Activated naive CD8-positive, alpha-beta T cell (primary cell): ENCODE measurements around the gene GALNT9.
A peak's percentile ranks its signal among the peaks of the same experiment; 100 is the strongest.
"Not testable (repeated sequence)": the region's sequence is repeated elsewhere in the genome, so short reads cannot be mapped to it uniquely, and the experiment has no call there.

Experiments
- H3K27ac Mint-ChIP-seq: one replicate; pipeline ENCODE4 v1.8.0; 2021; ENCODE audit warnings: mixed read lengths
- H3K27me3 Mint-ChIP-seq: one replicate; pipeline ENCODE4 v1.8.0; 2021; ENCODE audit warnings: mixed read lengths
- H3K36me3 Mint-ChIP-seq: one replicate; pipeline ENCODE4 v1.8.0; 2021; ENCODE audit warnings: mixed read lengths
- H3K4me1 Mint-ChIP-seq: one replicate; pipeline ENCODE4 v1.8.0; 2021; ENCODE audit warnings: low read depth, mixed read lengths
- H3K4me3 Mint-ChIP-seq: one replicate; pipeline ENCODE4 v1.8.0; 2021; ENCODE audit warnings: mild to moderate bottlenecking, mixed read lengths
- H3K9me3 Mint-ChIP-seq: one replicate; pipeline ENCODE4 v1.8.0; 2021; ENCODE audit warnings: low read depth, mixed read lengths

The GALNT9 gene

GRCh38 chr12:132329036-132329719 is at the start of gene GALNT9:
TSS of gene GALNT9 (minus strand) at chr12:132329589. CDS start at chr12:132329203, 386 bp downstream.
- Mint-ChIP-seq H3K4me1 (peaks cover 24% of the 10 kb centered on the region), H3K36me3 (no peaks in the 10 kb centered on the region), H3K9me3 (no peaks in the 10 kb centered on the region), H3K27ac (no peak within 1 kb of the TSS), H3K27me3 (peaks cover 14% of the 10 kb centered on the region), H3K4me3 (peak within 1 kb of the TSS; percentile 55)

DNA sequence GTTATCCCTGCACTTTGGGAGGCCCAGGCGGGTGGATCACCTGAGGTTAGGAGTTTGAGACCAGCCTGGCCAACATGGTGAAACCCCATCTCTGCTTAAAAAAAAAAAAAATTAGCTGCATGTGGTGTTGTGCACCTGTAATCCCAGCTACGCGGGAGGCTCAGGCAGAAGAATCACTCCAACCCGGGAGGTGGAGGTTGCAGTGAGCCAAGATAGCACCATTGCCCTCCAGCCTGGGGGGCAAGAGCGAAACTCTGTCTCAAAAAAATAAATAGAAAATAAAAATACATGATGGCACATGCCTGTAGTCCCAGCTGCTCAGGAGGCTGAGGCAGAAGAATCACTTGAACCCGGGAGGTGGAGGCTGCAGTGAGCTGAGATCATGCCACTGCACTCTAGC is 49.7 kb upstream of the GALNT9 start:
- H3K27me3 Mint-ChIP-seq: peaks cover 23% of the 10 kb centered on the region
- H3K4me1 Mint-ChIP-seq, H3K9me3 Mint-ChIP-seq, H3K36me3 Mint-ChIP-seq, H3K4me3 Mint-ChIP-seq, H3K27ac Mint-ChIP-seq: not testable (repeated sequence)

DNA sequence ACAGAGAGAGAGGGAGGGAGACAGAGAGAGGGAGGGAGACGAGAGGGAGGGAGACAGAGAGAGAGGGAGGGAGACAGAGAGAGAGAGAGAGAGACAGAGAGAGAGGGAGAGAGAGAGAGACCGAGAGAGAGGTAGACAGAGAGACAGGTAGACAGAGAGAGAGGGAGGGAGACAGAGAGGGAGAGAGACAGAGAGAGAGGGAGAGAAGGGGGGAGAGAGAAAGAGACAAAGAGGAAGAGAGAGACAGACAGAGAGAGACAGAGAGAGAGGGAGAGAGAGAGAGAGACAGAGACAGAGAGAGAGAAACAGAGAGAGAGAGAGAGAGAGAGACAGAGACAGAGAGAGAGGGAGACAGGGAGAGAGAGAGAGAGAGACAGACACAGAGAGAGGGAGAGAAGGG is 47.8 kb upstream of the GALNT9 start:
- Mint-ChIP-seq H3K36me3 (no peaks in the 10 kb centered on the region), H3K4me3 (no peak overlapping the region), H3K9me3 (no peaks in the 10 kb centered on the region), H3K27me3 (peaks cover 30% of the 10 kb centered on the region), H3K4me1 (peaks cover 6% of the 10 kb centered on the region), H3K27ac (no peak overlapping the region)

GRCh38 chr12:132376464-132376830 is 47.1 kb upstream of the GALNT9 start:
- H3K9me3 Mint-ChIP-seq: no peaks in the 10 kb centered on the region
- H3K27ac Mint-ChIP-seq: no peak overlapping the region
- peaks cover 33% of the 10 kb centered on the region for H3K27me3 Mint-ChIP-seq
- H3K4me3 Mint-ChIP-seq: no peak overlapping the region
- H3K4me1 Mint-ChIP-seq: peaks cover 6% of the 10 kb centered on the region
- no peaks in the 10 kb centered on the region for H3K36me3 Mint-ChIP-seq

GRCh38 chr12:132375747-132376463 is 46.5 kb upstream of the GALNT9 start:
- H3K27me3 Mint-ChIP-seq: peaks cover 39% of the 10 kb centered on the region
- no peak overlapping the region for H3K27ac Mint-ChIP-seq
- H3K4me1 Mint-ChIP-seq: peaks cover 6% of the 10 kb centered on the region
- no peak overlapping the region for H3K4me3 Mint-ChIP-seq
- H3K9me3 Mint-ChIP-seq: no peaks in the 10 kb centered on the region
- no peaks in the 10 kb centered on the region for H3K36me3 Mint-ChIP-seq

DNA sequence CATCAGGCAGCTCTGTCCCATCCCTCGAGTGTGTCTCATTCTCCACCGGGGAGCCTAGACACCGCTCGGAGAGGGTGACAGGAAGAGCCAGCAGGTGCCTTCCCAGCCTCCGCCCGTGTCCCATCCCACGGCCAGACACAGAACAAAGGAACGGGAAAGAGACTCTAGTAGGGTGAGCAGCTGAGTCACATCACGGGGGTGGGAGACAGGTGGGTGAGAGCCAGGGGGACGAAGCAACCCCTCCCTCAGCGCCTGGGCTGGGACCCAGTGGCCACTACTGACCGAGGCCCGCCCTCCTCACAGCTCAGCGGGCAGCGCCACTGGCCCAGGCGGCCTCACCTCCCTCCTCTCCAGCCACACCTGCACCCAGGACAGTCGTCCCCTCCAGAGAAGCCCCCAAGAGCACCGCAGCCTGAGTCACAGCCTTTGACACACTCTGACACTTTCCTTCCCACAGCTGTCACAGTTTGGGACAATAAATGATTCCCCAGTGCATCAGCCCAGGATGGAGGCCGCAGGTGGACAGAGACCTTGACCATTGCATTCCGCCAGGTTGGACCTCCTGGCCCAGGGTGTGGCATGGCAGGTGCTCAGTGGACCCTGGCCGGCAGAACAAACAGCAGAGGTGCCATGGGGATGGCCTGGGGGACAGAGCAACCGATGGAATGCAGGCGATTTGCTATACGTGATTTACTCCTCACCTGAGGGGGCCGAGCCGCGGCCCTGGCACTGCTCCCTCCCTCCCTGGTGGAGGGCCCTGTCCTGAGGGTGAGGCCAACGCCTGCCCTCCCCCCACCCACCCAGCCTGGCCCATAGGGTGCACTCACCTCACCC is 45.4 kb upstream of the GALNT9 start:
- Mint-ChIP-seq H3K4me3 (no peak overlapping the region), H3K27me3 (peaks cover 44% of the 10 kb centered on the region), H3K9me3 (no peaks in the 10 kb centered on the region), H3K4me1 (peaks cover 6% of the 10 kb centered on the region), H3K36me3 (no peaks in the 10 kb centered on the region), H3K27ac (no peak overlapping the region)

GRCh38 chr12:132373901-132374611 is 44.7 kb upstream of the GALNT9 start:
- H3K4me1 Mint-ChIP-seq: peaks cover 6% of the 10 kb centered on the region
- H3K9me3 Mint-ChIP-seq: no peaks in the 10 kb centered on the region
- H3K27me3 Mint-ChIP-seq: peaks cover 45% of the 10 kb centered on the region
- H3K27ac Mint-ChIP-seq: no peak overlapping the region
- H3K36me3 Mint-ChIP-seq: no peaks in the 10 kb centered on the region
- H3K4me3 Mint-ChIP-seq: no peak overlapping the region

GRCh38 chr12:132367852-132368251 is 38.5 kb upstream of the GALNT9 start:
- Mint-ChIP-seq H3K4me3 (no peak overlapping the region), H3K4me1 (no peaks in the 10 kb centered on the region), H3K27me3 (peaks cover 22% of the 10 kb centered on the region), H3K9me3 (no peaks in the 10 kb centered on the region), H3K36me3 (no peaks in the 10 kb centered on the region), H3K27ac (no peak overlapping the region)

DNA sequence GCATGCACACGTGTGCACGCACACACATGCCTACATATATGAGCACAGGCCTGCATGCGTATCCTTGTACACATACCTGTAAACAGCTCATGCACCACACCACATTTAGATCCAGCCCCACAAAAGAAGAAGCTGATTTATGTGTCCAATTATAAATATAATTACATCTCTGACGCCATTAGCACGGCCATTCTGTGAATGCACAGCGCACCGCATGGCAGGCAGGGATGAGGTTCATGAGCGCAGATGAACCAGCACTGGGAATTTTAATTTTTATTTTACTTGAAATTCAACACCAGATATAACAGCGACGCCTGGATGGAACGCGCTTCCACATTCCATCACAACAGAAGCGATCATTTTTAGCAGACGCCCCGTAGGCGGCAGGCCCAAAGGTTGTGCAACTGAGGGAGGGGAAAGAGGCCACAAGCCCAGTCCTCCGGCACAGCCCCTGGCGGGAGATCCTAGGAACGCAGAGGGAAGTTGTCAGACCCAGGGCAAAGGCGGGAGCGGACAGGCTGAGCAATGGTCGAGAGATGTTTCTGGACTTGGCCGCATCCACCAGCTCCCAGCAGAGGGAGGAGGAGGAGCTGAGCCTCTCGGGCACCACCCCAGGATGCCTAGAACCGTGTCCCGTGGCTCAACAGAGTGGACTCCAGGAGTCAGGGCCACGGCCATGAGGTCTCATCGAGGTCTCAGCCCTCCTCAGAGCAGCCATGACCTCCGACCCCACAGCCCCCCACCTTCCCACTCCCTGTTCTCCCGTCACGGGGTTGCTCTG is 37.9 kb upstream of the GALNT9 start:
- Mint-ChIP-seq H3K36me3 (no peaks in the 10 kb centered on the region), H3K27me3 (peaks cover 22% of the 10 kb centered on the region), H3K27ac (no peak overlapping the region), H3K4me1 (no peaks in the 10 kb centered on the region), H3K4me3 (no peak overlapping the region), H3K9me3 (no peaks in the 10 kb centered on the region)

- H3K27me3 Mint-ChIP-seq: peaks cover 16% of the 10 kb centered on the region
- no peaks in the 10 kb centered on the region for H3K9me3 Mint-ChIP-seq
- no peaks in the 10 kb centered on the region for H3K36me3 Mint-ChIP-seq
Observed at GRCh38 chr12:132366341-132366861, 37.0 kb upstream of the GALNT9 start.

DNA sequence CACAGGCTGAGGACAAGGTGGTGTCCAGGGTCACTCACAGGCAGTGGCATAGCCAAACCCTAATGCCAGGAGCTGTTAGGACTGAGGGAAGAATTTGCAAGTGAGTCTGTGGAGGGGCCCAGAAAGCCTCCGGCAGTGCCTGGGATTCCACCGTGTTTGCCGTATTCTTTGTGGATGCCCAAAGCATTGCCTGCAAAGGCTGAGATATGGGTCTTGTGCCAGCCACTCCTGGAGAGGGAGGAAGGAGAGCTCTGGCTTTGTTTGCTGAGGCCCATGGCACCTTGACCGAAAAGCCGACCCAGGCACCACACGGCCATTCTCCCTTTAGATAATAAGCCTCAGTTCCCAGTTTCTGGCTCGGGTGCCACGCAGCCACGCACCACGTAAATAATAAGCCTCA is 35.8 kb upstream of the GALNT9 start:
- Mint-ChIP-seq H3K27me3 (peaks cover 6% of the 10 kb centered on the region), H3K9me3 (no peaks in the 10 kb centered on the region), H3K27ac (no peak overlapping the region), H3K36me3 (no peaks in the 10 kb centered on the region), H3K4me1 (no peaks in the 10 kb centered on the region), H3K4me3 (no peak overlapping the region)

More at GRCh38 chr12:132366341-132366861, 37.0 kb upstream of the GALNT9 start:
- Mint-ChIP-seq H3K4me1 (no peaks in the 10 kb centered on the region), H3K4me3 (no peak overlapping the region), H3K27ac (no peak overlapping the region)

- no peak overlapping the region for H3K4me3 Mint-ChIP-seq
Observed at GRCh38 chr12:132364348-132364902, 35.0 kb upstream of the GALNT9 start.

GRCh38 chr12:132363661-132364347 is 34.4 kb upstream of the GALNT9 start:
- no peaks in the 10 kb centered on the region for H3K27me3 Mint-ChIP-seq
- no peak overlapping the region for H3K4me3 Mint-ChIP-seq

More at GRCh38 chr12:132364348-132364902, 35.0 kb upstream of the GALNT9 start:
- no peaks in the 10 kb centered on the region for H3K9me3 Mint-ChIP-seq
- H3K36me3 Mint-ChIP-seq: no peaks in the 10 kb centered on the region
- no peak overlapping the region for H3K27ac Mint-ChIP-seq
- H3K4me1 Mint-ChIP-seq: no peaks in the 10 kb centered on the region
- H3K27me3 Mint-ChIP-seq: peaks cover 1% of the 10 kb centered on the region

More at GRCh38 chr12:132363661-132364347, 34.4 kb upstream of the GALNT9 start:
- Mint-ChIP-seq H3K4me1 (no peaks in the 10 kb centered on the region), H3K27ac (no peak overlapping the region), H3K36me3 (no peaks in the 10 kb centered on the region), H3K9me3 (no peaks in the 10 kb centered on the region)
